Measurements from ENCODE around the gene PARD3.

DNA sequence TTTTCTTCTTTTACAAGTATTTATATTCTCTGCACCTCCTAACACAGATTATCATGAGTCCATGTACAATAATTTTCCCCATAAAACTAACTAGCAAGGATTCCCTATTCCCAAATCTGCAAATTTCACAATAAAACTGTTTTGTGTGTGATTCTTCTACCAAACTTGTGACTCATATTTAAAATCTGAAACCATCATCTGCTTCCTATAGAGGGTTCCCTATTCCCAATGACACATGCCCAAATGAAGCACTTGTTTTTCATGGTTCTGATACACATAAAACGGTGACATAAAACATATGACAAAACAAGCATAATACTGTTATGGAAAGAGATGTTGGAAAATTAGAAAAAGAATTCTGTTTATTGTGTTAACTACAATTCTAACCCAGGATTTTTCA is 657.6 kb downstream of the PARD3 start:
- no peak for TF ChIP-seq EZH2 (IDR thresholded peaks at IDR 0.05; ENCODE audit: borderline replicate concordance)
- TF ChIP-seq, protein P1, sequence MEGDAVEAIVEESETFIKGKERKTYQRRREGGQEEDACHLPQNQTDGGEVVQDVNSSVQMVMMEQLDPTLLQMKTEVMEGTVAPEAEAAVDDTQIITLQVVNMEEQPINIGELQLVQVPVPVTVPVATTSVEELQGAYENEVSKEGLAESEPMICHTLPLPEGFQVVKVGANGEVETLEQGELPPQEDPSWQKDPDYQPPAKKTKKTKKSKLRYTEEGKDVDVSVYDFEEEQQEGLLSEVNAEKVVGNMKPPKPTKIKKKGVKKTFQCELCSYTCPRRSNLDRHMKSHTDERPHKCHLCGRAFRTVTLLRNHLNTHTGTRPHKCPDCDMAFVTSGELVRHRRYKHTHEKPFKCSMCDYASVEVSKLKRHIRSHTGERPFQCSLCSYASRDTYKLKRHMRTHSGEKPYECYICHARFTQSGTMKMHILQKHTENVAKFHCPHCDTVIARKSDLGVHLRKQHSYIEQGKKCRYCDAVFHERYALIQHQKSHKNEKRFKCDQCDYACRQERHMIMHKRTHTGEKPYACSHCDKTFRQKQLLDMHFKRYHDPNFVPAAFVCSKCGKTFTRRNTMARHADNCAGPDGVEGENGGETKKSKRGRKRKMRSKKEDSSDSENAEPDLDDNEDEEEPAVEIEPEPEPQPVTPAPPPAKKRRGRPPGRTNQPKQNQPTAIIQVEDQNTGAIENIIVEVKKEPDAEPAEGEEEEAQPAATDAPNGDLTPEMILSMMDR (IDR thresholded peaks at IDR 0.05; ENCODE audit: poor library complexity), result no peak
- TF ChIP-seq EZH2phosphoT487 (IDR thresholded peaks at IDR 0.05; ENCODE audit: low read depth, severe bottlenecking, unreplicated experiment), result no peak
